ENCODE measurements around the gene KCNQ4.

The KCNQ4 gene

GRCh38 chr1:40757084-40757483 is 26.5 kb upstream of the KCNQ4 start:
- DNase-seq (ENCODE audit: insufficient read length) (no peak), FAIRE-seq (no peak)
- TF ChIP-seq POLR2AphosphoS5 (IDR thresholded peaks at IDR 0.05; ENCODE audit: low read depth, low read length) (no peak), POLR2A (IDR thresholded peaks at IDR 0.05; ENCODE audit: low read depth, low read length) (no peak), TAF1 (IDR thresholded peaks at IDR 0.05; ENCODE audit: borderline replicate concordance, low read depth, low read length) (no peak)

GRCh38 chr1:40758004-40758403 is 25.6 kb upstream of the KCNQ4 start:
- DNase-seq (ENCODE audit: insufficient read length) = no peak
- FAIRE-seq = no peak
- TF ChIP-seq POLR2A (IDR thresholded peaks at IDR 0.05; ENCODE audit: low read depth, low read length) (no peak), TAF1 (IDR thresholded peaks at IDR 0.05; ENCODE audit: borderline replicate concordance, low read depth, low read length) (no peak), POLR2AphosphoS5 (IDR thresholded peaks at IDR 0.05; ENCODE audit: low read depth, low read length) (no peak)

- FAIRE-seq (no peak), DNase-seq (ENCODE audit: insufficient read length) (no peak)
- TF ChIP-seq POLR2A (IDR thresholded peaks at IDR 0.05; ENCODE audit: low read depth, low read length) (no peak), POLR2AphosphoS5 (IDR thresholded peaks at IDR 0.05; ENCODE audit: low read depth, low read length) (no peak), TAF1 (IDR thresholded peaks at IDR 0.05; ENCODE audit: borderline replicate concordance, low read depth, low read length) (no peak)
These were observed 24.8 kb upstream of the KCNQ4 start for GRCh38 chr1:40758578-40759343.

- no peak for TF ChIP-seq POLR2AphosphoS5 (IDR thresholded peaks at IDR 0.05; ENCODE audit: low read depth, low read length)
- DNase-seq (ENCODE audit: insufficient read length) (no peak), FAIRE-seq (no peak)
These were observed 22.6 kb upstream of the KCNQ4 start for GRCh38 chr1:40760984-40761383.

- no peak for DNase-seq (ENCODE audit: insufficient read length)
- TF ChIP-seq POLR2AphosphoS5 (IDR thresholded peaks at IDR 0.05; ENCODE audit: low read depth, low read length) = no peak
- no peak for TF ChIP-seq POLR2A (IDR thresholded peaks at IDR 0.05; ENCODE audit: low read depth, low read length)
- TF ChIP-seq TAF1 (IDR thresholded peaks at IDR 0.05; ENCODE audit: borderline replicate concordance, low read depth, low read length) = no peak
- FAIRE-seq = peak; percentile 93
These were observed 21.3 kb upstream of the KCNQ4 start for GRCh38 chr1:40762144-40762923.

- DNase-seq (ENCODE audit: insufficient read length) (no peak), FAIRE-seq (peak; percentile 82)
- TF ChIP-seq POLR2A (IDR thresholded peaks at IDR 0.05; ENCODE audit: low read depth, low read length) = no peak
- no peak for TF ChIP-seq TAF1 (IDR thresholded peaks at IDR 0.05; ENCODE audit: borderline replicate concordance, low read depth, low read length)
- no peak for TF ChIP-seq POLR2AphosphoS5 (IDR thresholded peaks at IDR 0.05; ENCODE audit: low read depth, low read length)
These were observed 19.6 kb upstream of the KCNQ4 start for GRCh38 chr1:40763742-40764532.

- no peak for FAIRE-seq
- DNase-seq (ENCODE audit: insufficient read length) = no peak
- TF ChIP-seq POLR2AphosphoS5 (IDR thresholded peaks at IDR 0.05; ENCODE audit: low read depth, low read length) (no peak), POLR2A (IDR thresholded peaks at IDR 0.05; ENCODE audit: low read depth, low read length) (no peak)
These were observed 18.6 kb upstream of the KCNQ4 start for GRCh38 chr1:40764981-40765380.

GRCh38 chr1:40766017-40766416 is 17.6 kb upstream of the KCNQ4 start:
- DNase-seq (ENCODE audit: insufficient read length) = no peak
- TF ChIP-seq TAF1 (IDR thresholded peaks at IDR 0.05; ENCODE audit: borderline replicate concordance, low read depth, low read length) (no peak), POLR2AphosphoS5 (IDR thresholded peaks at IDR 0.05; ENCODE audit: low read depth, low read length) (no peak), POLR2A (IDR thresholded peaks at IDR 0.05; ENCODE audit: low read depth, low read length) (no peak)
- FAIRE-seq = no peak

GRCh38 chr1:40766560-40766959 is 17.0 kb upstream of the KCNQ4 start:
- no peak for DNase-seq (ENCODE audit: insufficient read length)
- no peak for TF ChIP-seq POLR2AphosphoS5 (IDR thresholded peaks at IDR 0.05; ENCODE audit: low read depth, low read length)
- TF ChIP-seq POLR2A (IDR thresholded peaks at IDR 0.05; ENCODE audit: low read depth, low read length) = no peak
- no peak for TF ChIP-seq TAF1 (IDR thresholded peaks at IDR 0.05; ENCODE audit: borderline replicate concordance, low read depth, low read length)
- FAIRE-seq = no peak

- no peak for DNase-seq (ENCODE audit: insufficient read length)
These were observed 15.2 kb upstream of the KCNQ4 start for GRCh38 chr1:40768146-40768990.

GRCh38 chr1:40769815-40770214 is 13.8 kb upstream of the KCNQ4 start:
- no peak for TF ChIP-seq POLR2A (IDR thresholded peaks at IDR 0.05; ENCODE audit: low read depth, low read length)
- TF ChIP-seq POLR2AphosphoS5 (IDR thresholded peaks at IDR 0.05; ENCODE audit: low read depth, low read length) = no peak
- no peak for TF ChIP-seq TAF1 (IDR thresholded peaks at IDR 0.05; ENCODE audit: borderline replicate concordance, low read depth, low read length)
- DNase-seq (ENCODE audit: insufficient read length) = no peak
- no peak for FAIRE-seq

More at GRCh38 chr1:40768146-40768990, 15.2 kb upstream of the KCNQ4 start:
- no peak for FAIRE-seq
- no peak for TF ChIP-seq POLR2A (IDR thresholded peaks at IDR 0.05; ENCODE audit: low read depth, low read length)
- TF ChIP-seq TAF1 (IDR thresholded peaks at IDR 0.05; ENCODE audit: borderline replicate concordance, low read depth, low read length) = no peak
- TF ChIP-seq POLR2AphosphoS5 (IDR thresholded peaks at IDR 0.05; ENCODE audit: low read depth, low read length) = no peak

Data from GM12892 (cell line).